Measurements from ENCODE around the gene HPN.

HPN gene

GRCh38 chr19:35061583-35062373 lies 20.3 kb downstream of the HPN start:
- no peaks in the 10 kb centered on the region for H4K20me1 ChIP-seq (ENCODE audit: insufficient read depth, low read length)
- ATAC-seq (ENCODE audit: insufficient read depth, low read depth) (no peak), DNase-seq (no peak)
- H3K4me1 ChIP-seq (ENCODE audit: insufficient read depth, low read length) = no peaks in the 10 kb centered on the region
- no peak overlapping the region for H3K4me2 ChIP-seq (ENCODE audit: insufficient read depth, low read length)
- H3K79me2 ChIP-seq (ENCODE audit: insufficient read depth, low read length) = no peaks in the 10 kb centered on the region
- H2AFZ ChIP-seq (ENCODE audit: low read depth, low read length) = no peak overlapping the region
- TF ChIP-seq EZH2 (IDR thresholded peaks at IDR 0.05; ENCODE audit: borderline replicate concordance, low read depth, low read length, severe bottlenecking) (no peak), CTCF (IDR thresholded peaks at IDR 0.05; ENCODE audit: borderline replicate concordance, extremely low read depth, low read length, poor library complexity, severe bottlenecking) (no peak)
- no peak overlapping the region for H3K27ac ChIP-seq (ENCODE audit: low read length)
- no peaks in the 10 kb centered on the region for H3K9me3 ChIP-seq (ENCODE audit: insufficient read depth, low read length, severe bottlenecking)
- no peak overlapping the region for H3K9ac ChIP-seq (ENCODE audit: low read depth, low read length)
- no peak overlapping the region for H3K4me3 ChIP-seq (ENCODE audit: low read depth in 1 of 2, low read length in 2 of 2)
- H3K27me3 ChIP-seq (ENCODE audit: insufficient read depth, low read length, poor library complexity) = peaks cover 3% of the 10 kb centered on the region
- H3K36me3 ChIP-seq (ENCODE audit: insufficient read depth, low read length) = no peaks in the 10 kb centered on the region

GRCh38 chr19:35062942-35063341 lies 21.4 kb downstream of the HPN start:
- Histone ChIP-seq H3K79me2 (ENCODE audit: insufficient read depth, low read length) (no peaks in the 10 kb centered on the region), H3K27me3 (ENCODE audit: insufficient read depth, low read length, poor library complexity) (no peaks in the 10 kb centered on the region), H3K27ac (ENCODE audit: low read length) (no peak overlapping the region), H3K4me3 (ENCODE audit: low read depth in 1 of 2, low read length in 2 of 2) (no peak overlapping the region), H4K20me1 (ENCODE audit: insufficient read depth, low read length) (no peaks in the 10 kb centered on the region), H3K4me1 (ENCODE audit: insufficient read depth, low read length) (no peaks in the 10 kb centered on the region), H3K9ac (ENCODE audit: low read depth, low read length) (no peak overlapping the region), H2AFZ (ENCODE audit: low read depth, low read length) (no peak overlapping the region), H3K36me3 (ENCODE audit: insufficient read depth, low read length) (no peaks in the 10 kb centered on the region), H3K4me2 (ENCODE audit: insufficient read depth, low read length) (no peak overlapping the region), H3K9me3 (ENCODE audit: insufficient read depth, low read length, severe bottlenecking) (no peaks in the 10 kb centered on the region)
- no peak for DNase-seq
- no peak for TF ChIP-seq CTCF (IDR thresholded peaks at IDR 0.05; ENCODE audit: borderline replicate concordance, extremely low read depth, low read length, poor library complexity, severe bottlenecking)
- TF ChIP-seq EZH2 (IDR thresholded peaks at IDR 0.05; ENCODE audit: borderline replicate concordance, low read depth, low read length, severe bottlenecking) = no peak
- ATAC-seq (ENCODE audit: insufficient read depth, low read depth) = no peak

- Histone ChIP-seq H3K27me3 (ENCODE audit: insufficient read depth, low read length, poor library complexity) (no peaks in the 10 kb centered on the region), H2AFZ (ENCODE audit: low read depth, low read length) (no peak overlapping the region), H3K27ac (ENCODE audit: low read length) (no peak overlapping the region), H3K4me2 (ENCODE audit: insufficient read depth, low read length) (no peak overlapping the region), H3K4me3 (ENCODE audit: low read depth in 1 of 2, low read length in 2 of 2) (no peak overlapping the region), H3K36me3 (ENCODE audit: insufficient read depth, low read length) (no peaks in the 10 kb centered on the region), H3K79me2 (ENCODE audit: insufficient read depth, low read length) (no peaks in the 10 kb centered on the region), H4K20me1 (ENCODE audit: insufficient read depth, low read length) (no peaks in the 10 kb centered on the region), H3K9me3 (ENCODE audit: insufficient read depth, low read length, severe bottlenecking) (no peaks in the 10 kb centered on the region), H3K9ac (ENCODE audit: low read depth, low read length) (no peak overlapping the region), H3K4me1 (ENCODE audit: insufficient read depth, low read length) (no peaks in the 10 kb centered on the region)
- ATAC-seq (ENCODE audit: insufficient read depth, low read depth) = no peak
- no peak for DNase-seq
- TF ChIP-seq EZH2 (IDR thresholded peaks at IDR 0.05; ENCODE audit: borderline replicate concordance, low read depth, low read length, severe bottlenecking) (no peak), CTCF (IDR thresholded peaks at IDR 0.05; ENCODE audit: borderline replicate concordance, extremely low read depth, low read length, poor library complexity, severe bottlenecking) (no peak)
Measured at GRCh38 chr19:35063940-35064818, 22.7 kb downstream of the HPN start.

All from DND-41 (cell line).